Suppressor macrophage (primary cell): ENCODE results near the gene KIF6.
"Not testable (repeated sequence)": the region's sequence is repeated elsewhere in the genome, so short reads cannot be mapped to it uniquely, and the experiment has no call there.

Source experiments
- DNase-seq, 4 experiments: peaks; one replicate each; pipeline ENCODE4 v3.0.0-alpha.2; 2020 to 2022
- total RNA-seq, 17 experiments: gene quantifications; one replicate each; lab custom pipeline; 2026; ENCODE audit warnings: mixed read lengths in 6 of 17, inconsistent platforms in 3 of 17; lab: John Stamatoyannopoulos, UW

The KIF6 gene, protein sequence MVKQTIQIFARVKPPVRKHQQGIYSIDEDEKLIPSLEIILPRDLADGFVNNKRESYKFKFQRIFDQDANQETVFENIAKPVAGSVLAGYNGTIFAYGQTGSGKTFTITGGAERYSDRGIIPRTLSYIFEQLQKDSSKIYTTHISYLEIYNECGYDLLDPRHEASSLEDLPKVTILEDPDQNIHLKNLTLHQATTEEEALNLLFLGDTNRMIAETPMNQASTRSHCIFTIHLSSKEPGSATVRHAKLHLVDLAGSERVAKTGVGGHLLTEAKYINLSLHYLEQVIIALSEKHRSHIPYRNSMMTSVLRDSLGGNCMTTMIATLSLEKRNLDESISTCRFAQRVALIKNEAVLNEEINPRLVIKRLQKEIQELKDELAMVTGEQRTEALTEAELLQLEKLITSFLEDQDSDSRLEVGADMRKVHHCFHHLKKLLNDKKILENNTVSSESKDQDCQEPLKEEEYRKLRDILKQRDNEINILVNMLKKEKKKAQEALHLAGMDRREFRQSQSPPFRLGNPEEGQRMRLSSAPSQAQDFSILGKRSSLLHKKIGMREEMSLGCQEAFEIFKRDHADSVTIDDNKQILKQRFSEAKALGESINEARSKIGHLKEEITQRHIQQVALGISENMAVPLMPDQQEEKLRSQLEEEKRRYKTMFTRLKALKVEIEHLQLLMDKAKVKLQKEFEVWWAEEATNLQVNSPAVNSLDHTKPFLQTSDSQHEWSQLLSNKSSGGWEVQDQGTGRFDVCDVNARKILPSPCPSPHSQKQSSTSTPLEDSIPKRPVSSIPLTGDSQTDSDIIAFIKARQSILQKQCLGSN
- total RNA-seq: 0 to 3.2 (median 0.13) reads per million in 17 experiments

DNA sequence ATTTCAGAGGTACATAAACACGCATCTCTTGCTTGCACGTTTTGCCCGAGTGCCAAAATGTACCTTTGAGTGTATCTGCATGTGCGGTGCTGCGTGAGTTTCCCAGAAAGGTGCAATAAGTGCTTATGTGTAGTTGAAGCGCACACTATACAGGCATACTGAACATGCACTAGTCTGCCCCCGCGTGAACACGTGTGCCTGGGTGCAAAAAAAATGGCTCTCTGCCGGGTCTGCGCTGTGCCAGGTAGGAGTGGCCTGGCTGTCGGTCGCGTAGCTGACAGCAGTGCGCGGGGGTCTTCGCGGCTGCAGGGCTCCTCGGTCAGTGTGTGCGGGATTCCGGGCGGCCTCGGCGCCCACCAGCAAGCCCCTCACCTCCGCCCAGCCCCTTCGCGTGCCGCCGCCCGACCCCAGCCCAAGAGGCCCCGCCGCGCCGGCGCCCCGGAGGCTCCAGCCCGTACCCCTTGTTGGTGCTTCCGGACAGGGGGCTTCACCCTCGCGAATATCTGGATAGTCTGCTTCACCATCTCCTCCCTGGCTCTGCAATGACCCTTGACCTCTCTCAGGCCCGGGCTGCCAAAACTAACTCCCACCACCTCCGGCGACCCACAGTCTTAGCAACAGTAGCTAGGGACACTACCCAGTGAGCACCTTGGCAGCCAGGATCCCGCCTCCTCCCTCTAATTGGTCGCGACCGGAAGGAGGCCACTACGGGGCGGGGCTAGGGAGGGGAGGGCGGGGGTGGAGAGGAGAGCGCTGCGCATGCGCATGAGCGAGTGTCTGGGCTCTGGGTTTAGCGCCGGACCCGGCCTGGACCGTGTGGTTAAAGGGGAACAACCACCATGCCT, at the start of gene KIF6:
TSS of gene KIF6 (minus strand) at position 622 of the 845 bp plus-strand sequence. CDS start at position 524, 98 bp downstream.
- peak; percentile 91 to 97 (median 94) for DNase-seq

DNA sequence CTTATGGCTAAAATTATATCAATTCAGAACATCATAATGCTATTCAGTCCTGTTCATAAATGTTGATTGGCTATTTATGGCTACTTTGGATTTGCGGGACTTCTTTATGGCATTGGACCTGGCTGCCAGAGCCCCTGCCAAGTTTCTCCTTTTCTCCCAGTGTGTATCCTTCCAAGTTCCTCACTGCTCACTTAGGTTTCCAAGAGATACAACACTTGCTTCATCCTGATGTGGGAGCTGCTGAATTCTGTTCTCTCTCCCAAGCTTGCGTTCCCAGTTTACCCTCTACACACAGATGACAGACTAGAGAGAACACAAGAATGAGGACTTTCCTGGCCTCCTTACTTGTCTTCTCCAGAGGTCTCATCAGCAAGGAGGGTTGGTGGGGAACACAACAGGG, 48.6 kb upstream of the KIF6 start:
- no peak for DNase-seq

DNA sequence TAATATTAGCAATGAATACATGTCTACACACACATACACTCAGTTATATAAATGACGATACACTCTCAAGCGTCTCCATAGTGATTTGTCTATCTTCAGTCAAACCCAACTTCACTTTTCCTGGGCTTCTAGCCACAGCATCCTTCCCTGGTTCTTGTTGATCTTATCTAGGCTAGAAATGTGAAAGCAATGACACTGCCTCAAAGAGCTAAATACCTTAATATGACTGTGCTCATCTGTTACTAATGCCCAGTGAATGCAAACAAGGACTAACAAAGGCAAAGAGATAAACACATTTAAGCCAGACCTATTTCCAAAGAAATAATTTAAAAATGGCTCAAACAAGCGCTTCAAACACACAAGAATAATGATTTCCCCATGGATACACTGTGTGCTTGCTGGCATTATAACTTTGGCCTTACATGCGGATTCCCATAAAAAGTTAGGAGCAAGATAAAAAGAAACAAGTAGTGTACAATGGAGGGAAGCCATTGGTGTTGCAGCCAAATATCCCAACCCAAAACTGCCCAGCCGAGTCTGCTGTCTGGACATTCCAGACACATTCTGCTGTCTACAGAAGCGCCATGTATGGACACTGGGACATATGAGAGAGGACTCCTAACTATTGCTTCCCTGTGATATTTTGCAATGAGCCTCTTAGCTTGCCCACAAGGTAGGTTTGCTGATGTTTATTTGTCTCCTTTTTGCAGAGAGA, 47.5 kb upstream of the KIF6 start:
- no peak for DNase-seq

DNA sequence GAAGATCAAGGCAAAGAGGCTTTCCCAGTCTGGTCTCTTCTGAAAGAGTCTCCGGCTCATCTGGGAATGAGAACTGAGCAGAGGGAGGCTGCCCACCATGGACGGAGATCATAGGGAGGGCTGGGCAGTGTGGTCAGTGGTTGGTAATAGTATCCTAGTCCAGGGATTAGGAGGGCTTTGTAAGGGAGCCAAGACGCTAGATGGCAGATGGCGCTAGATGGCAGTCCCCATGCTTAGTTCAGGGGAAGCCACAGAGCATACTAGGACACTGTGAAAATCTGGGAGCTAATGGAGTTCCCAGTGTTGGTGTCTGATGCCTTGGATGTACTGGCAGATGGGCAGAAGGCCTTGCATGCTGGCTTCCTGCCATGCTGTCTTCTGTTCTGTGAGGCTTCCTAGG, 45.2 kb upstream of the KIF6 start:
- DNase-seq: no peak

DNA sequence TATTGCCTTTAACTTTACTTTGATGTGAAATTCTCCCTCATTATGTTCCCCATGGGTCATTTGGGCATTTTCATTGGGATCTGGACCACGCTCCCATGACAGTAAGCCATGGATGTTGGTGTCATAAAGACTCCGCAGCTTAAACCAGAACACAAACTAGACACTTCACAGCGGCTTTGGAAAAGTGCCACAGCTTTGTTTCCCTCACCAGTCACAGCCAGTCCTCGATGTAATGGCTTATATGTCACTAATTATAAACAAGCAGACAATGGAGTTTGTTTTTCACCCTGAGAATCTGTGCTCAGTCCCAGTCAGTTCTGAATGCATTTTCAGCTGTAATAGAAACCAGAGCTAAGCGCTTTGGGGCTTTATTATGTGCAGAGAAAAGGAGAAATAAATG, 43.8 kb upstream of the KIF6 start:
- no peak for DNase-seq

DNA sequence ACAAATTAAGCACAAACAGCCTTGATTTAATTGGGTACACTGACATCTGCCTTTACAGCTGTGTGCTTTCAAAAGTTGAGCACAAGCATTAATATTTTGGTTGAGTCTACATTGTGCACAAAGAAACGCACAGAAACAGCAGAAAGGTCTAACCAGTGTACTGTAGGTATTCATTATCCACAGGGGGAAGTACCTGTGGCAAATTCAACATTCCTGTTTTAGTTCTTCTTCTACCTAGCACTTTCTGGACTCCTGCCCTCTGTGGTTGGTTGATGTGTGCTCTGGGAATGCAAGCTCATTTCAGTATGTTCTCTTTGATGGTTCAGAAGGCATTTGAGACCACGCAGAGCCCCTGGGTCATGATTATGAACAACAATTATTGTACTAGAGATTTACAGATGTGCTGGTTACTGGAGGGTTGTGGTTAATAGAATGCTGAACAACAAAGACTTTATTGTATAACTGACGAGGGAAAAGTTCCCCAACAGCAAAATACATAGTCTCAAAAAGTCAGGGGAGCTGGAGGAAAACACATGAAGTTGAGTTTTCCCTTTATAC, 40.4 kb upstream of the KIF6 start:
- no peak for DNase-seq

DNA sequence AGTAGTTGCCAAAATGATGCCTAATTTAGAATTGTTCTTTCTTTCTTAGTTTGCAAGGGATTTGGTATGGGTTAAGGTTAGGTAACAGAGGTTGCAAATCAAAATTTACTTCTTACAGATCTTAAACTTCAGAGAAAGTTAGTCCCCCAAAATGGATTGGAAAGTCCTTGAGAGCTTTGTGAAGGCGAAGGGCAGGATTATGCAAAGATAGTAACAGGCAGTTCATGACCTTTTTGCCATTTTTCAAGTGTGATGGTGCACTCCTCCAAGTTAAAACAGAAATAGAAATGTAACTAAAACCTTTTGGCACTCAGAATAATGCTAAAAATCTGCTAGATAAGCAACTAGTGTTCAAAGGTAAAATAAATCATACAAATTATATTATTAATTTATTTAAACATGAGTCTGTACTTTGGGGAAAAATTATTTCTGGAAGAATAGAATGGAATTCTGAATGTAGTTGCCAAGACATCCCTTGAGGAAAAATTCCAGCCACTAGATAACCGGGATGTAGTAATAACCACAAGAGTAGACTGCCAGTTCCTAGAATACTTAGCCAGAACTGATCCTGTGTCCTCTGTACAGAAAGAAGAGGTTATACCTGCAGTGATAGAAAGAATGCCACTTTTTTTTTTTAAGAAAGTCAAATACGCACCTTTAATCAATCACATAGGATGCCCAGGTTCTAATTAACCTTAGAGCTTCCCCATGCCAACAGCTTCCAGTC, 35.2 kb upstream of the KIF6 start:
- no peak for DNase-seq

DNA sequence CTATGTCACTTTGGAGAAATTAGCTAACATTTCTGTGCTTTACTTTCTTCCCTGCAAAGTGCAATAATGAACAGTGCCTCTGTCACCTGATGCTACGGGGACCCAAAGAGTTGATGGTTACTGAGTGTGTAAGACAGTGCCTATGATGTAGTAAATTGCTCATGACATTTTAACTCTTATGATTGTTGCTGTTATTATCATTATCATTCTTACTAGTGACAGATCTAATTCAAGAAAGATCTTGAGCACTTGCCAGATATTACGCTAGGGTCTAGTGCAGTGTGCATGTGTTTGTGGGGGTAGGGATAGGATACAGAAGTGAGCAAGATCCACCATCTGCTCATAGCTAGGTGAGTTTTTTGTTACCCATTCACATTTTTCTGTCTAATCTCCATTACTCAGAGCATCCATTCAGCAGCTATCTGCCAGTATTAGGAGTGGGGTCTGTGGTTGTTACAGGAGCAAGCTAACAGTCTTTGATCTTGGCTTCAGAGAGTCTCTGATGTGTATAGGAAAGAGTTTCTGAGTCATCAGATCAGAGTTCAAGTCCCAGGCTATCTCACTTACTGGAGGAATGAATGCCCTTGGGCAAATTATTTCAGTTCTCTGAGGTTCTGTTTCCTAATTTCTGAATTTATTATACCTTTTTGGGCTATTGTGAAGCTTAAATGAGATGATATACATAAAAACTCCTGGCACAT, 33.8 kb upstream of the KIF6 start:
- DNase-seq: no peak

DNA sequence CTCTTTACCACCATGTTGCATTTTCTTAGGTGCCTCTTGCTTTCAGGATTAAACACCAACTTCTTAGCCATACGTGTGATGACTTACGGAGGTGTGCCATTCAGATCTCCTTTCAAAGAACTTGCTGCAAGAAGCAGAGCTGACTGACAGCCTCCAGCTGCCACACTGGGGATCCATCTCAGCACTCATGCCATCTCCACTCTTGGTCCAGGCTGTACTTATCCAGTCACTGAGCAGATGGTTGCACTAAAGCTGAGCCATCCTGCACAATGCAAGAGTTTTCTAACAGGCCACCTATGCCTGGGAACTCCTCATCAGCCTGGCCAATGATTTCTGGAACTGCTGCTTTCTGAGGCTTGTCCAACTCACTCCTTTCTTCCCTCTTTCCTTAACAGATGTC, 31.4 kb upstream of the KIF6 start:
- DNase-seq: no peak

DNA sequence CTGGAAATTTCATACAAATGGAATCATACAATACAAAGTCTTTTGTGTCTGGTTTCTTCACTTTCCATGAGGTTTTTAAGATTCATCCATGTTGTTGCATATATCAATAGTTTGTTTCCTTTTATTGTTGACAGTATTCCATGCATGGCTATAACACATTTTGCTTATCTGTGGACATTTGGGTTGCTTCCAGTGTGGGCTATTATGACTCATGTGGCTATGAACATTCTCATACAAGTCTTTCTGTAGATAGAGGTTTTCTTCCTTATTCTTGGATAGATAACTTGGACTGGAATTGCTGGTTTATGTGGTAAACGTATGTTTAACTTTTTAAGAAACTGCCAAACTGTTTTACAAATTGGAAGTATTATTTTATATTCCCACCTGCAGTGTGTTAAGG, 30.0 kb upstream of the KIF6 start:
- DNase-seq: no peak

DNA sequence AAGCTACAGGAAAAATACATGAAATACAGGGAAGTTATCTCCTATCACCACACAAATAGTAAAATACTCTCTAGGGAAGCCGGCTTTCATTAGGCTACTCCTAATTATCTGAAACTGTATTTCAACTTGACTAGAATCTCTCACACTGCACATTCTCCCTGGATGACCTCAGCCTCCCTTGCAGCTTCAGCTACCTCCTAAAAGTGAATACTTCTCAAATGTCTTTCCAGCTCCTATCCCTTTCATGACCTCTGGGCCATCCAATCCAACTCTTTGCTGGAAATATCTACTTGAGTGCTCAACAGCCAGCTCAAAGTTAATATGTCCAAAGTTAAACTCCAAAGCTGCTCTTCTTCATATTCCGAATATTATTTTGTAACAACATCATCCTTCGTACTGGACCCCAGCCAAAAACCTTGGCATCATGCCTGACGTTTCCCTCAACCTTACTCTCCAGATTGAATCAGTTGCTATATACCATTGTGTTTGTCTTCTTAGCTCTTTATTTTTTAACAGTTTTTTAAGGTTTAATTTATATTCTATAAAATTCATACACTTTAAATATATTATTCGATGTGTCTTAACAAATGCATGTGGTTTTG, 29.4 kb upstream of the KIF6 start:
- no peak for DNase-seq

DNA sequence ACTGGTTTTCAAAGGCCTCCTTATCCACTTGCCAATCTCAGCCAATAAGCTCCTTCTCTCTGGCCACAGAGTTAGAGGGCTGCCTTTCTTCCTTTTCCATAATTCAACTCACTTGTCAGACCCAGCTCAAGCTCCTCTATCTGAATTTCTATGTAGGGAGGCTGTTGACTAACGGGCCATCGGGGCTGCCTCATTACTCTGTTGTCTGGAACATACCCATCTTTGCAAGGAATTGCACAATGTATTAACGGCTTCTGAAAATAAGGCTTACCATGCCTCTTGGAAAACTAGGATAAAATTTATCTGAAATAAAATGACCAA, 28.5 kb upstream of the KIF6 start:
- no peak for DNase-seq

DNA sequence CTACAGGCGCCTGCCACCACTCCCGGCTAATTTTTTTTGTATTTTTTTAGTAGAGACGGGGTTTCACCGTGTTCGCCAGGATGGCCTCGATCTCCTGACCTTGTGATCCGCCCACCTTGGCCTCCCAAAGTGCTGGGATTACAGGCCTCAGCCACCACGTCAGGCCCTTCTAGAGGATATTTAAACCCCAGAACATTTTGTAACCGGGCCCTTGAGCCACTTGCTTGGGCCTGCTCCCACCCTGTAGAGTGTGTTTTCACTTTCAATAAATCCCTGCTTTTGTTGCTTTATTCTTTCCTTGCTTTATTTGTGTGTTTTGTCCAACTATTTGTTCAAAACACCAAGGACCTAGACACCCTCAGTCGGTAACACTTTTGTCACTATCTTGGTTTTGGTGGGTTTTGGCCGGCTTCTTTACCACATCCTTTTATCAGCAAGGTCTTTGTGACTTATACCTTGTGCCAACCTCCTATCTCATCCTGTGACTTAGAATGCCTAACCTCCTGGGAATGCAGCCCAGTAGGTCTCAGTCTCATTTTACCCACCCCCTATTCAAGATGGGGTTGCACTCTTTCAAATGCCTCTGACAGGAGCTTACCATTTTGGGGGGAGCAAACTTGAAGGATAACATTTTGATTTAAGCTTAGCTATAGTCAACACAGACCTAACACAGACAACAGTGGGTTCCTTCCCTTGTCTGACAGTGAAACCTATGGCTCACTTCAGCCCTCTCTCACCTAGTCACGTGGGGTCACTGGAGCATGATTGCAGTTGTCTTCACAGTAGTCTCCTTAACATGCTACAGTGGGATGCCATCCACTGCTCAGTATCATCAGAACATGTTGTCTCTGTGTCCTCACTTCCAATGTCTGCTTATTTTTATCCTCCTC, 27.9 kb upstream of the KIF6 start:
- no peak for DNase-seq

DNA sequence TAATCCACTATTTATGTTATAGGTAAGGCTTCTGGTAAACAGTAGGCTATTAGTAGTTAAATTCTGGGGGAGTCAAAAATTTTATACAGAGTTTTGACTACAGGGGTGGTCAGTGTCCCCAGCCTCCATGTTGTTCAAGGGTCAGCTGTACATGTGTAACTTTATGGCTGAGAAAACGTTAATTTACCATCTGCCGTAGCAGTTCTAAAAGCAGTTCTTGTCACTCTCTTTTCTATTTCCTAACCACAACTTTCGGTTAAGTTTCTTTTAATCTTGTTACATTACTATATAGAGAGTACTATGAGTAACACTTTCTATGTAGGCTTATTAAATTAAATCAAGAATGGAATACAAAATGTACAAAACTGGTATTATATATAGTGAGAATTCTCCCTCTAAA, 21.6 kb upstream of the KIF6 start:
- no peak for DNase-seq

DNA sequence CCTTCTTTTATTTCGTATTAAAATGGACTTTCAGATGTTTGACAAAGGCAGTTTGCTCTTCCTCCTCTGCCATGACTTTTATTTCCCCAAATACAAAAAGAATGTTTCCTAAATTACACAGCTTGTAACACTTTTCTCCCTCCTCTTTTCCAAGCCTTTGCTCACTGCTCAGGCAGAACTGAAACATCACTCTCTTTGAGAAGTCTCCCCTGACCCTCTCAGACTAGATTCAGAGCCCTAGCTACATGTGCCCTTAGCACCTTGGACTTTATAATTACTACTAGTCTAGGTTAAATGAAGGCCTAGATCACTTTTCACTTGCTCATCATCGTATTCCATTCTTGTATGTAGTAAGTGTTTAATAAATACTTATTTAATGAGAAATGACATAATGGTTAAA, 8.5 kb upstream of the KIF6 start:
- DNase-seq: no peak

DNA sequence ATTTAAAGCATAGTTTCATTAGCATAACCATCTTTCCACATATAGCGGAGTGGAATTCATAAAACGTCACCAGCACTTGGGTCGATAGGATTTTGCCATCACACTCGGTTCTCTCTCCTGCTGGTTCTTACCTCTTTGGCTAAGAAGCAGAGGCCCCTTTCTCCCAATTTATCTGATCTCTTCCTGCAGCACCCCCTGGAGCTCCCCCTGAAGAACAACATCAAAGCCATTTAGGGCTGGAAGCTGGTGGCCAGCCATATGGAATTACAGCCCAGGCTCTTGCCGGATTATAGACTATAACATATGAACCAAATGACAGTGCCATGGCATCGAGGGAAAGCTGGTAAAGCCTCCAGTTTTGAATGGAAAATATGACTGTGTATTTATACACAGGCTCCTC, 6.4 kb upstream of the KIF6 start:
- DNase-seq: no peak

DNA sequence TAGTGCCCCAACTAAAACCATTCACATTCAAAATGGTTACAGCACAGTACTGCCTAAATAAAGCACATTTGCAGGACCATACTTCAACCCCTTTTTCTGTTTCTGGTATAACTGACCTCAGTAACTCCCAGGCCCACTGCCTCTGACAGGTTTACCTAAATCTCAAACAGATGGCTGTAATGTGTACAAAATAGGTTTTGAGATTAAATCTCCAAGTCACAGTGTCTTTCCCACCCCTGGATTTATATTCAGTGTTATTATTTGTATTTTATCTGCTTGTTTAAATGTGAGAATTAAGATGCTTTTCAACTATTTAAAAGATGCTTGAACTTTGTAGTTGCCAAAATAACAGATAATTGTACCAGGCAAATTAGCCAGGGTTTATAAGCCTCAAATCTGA, 4.7 kb upstream of the KIF6 start:
- DNase-seq: no peak

DNA sequence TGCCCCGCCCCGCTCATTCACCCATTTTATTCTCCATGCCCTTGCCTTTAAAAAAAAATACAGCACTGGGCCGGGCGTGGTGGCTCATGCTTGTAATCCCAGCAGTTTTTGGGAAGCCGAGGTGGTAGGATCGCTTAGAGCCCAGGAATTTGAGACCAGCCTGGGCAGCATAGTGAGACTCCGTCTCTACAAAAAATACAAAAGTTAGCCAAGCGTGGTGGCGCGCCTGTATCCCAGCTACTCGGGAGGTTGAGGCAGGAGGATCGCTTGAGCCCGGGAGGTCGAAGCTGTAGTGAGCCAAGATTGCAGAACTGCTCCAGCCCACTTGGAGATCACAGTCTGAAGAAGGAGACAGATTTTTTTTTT, 407 bp upstream of the KIF6 start:
- DNase-seq: no peak

DNA sequence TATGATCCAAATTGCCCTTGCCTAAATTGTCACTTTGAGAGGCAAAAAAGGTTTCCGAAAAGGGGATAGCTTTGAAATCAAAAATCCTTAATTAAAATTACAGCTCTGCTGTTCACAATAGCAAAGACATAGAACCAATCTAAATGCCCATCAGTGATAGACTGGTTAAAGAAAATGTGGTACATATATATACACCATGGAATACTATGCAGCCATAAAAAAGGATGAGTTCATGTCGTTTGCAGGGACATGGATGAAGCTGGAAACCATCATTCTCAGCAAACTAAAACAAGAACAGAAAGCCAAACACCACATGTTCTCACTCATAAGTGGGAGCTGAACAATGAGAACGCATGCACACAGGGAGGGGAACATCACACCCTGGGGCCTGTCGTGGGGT, 1.9 kb downstream of the KIF6 start:
- not testable (repeated sequence) for DNase-seq
